ENCODE data around the gene CDYL2. TPM values are rescaled to one million over a fixed set of nuclear protein-coding genes. Genes with fewer than 3 reads are reported as not detected.

The CDYL2 gene
- polyA plus RNA-seq, 1 donor from 2014 or later = 2.6 TPM

- H3F3A ChIP-seq (ENCODE audit: insufficient read depth, low read length, poor library complexity, severe bottlenecking) = no peaks in the 10 kb centered on the region
- H3K79me2 ChIP-seq (replicated peaks; ENCODE audit: insufficient read depth, low read length) = no peaks in the 10 kb centered on the region
- no peak overlapping the region for H2AFZ ChIP-seq (ENCODE audit: low read depth, low read length)
- H3K9me2 ChIP-seq (ENCODE audit: insufficient read depth, low read length) = no peaks in the 10 kb centered on the region
- no peak overlapping the region for H3K27ac ChIP-seq (ENCODE audit: low read length)
- H3K9ac ChIP-seq (ENCODE audit: low read length) = no peak overlapping the region
- no peak overlapping the region for H3K4me2 ChIP-seq (ENCODE audit: low read length)
- H4K20me1 ChIP-seq (ENCODE audit: insufficient read depth) = no peaks in the 10 kb centered on the region
- no peaks in the 10 kb centered on the region for H3K36me3 ChIP-seq (ENCODE audit: insufficient read depth, low read length)
- TF ChIP-seq CTCF (IDR thresholded peaks at IDR 0.05; ENCODE audit: poor library complexity, severe bottlenecking) (no peak), TAF1 (IDR thresholded peaks at IDR 0.05; ENCODE audit: low read depth) (no peak), MXI1 (conservative IDR thresholded peaks at IDR 0.05; ENCODE audit: poor library complexity, severe bottlenecking) (no peak), RAD21 (conservative IDR thresholded peaks at IDR 0.05) (no peak), SMC3 (conservative IDR thresholded peaks at IDR 0.05; ENCODE audit: poor library complexity) (no peak), POLR2AphosphoS5 (IDR thresholded peaks at IDR 0.05) (no peak)
- no peak overlapping the region for H3K4me3 ChIP-seq (ENCODE audit: low read length)
- no peaks in the 10 kb centered on the region for H3K27me3 ChIP-seq (ENCODE audit: insufficient read depth, low read depth, low read length)
- no peaks in the 10 kb centered on the region for H3K9me3 ChIP-seq (ENCODE audit: low read length)
Measured at GRCh38 chr16:80552277-80552676, 252.1 kb downstream of the CDYL2 start.

Other genes starting within 250 kb of the CDYL2 start
- gene CMC2, start 202.3 kb upstream of the CDYL2 start, polyA plus RNA-seq = 168 and 172 TPM in 2 replicates
- 1.9 and 5.3 TPM in 2 replicates for gene CENPN, start 202.6 kb upstream of the CDYL2 start, polyA plus RNA-seq
- 62.3 and 75.9 TPM in 2 replicates for gene ATMIN, start 231.2 kb upstream of the CDYL2 start, polyA plus RNA-seq